ENCODE data around the gene LDLRAD4.

LDLRAD4 gene

GRCh38 chr18:13471971-13472628 is 253.5 kb downstream of the LDLRAD4 start:
- Histone ChIP-seq H3K4me3 (ENCODE audit: insufficient read depth in 1 of 2, low read depth in 1 of 2, low read length in 2 of 2) (no peak overlapping the region), H3K9ac (ENCODE audit: low read length) (no peak overlapping the region), H3K4ac (ENCODE audit: low read depth in 1 of 2, low read length in 2 of 2) (no peak overlapping the region), H2BK15ac (ENCODE audit: low read depth, poor library complexity, severe bottlenecking) (no peak overlapping the region), H3K4me2 (ENCODE audit: low read length, poor library complexity, severe bottlenecking) (no peak overlapping the region), H3K36me3 (ENCODE audit: control insufficient read depth in 1 of 2, insufficient read depth in 2 of 2, low read depth in 1 of 2, low read length in 2 of 2) (no peaks in the 10 kb centered on the region), H2AFZ (ENCODE audit: low read depth, low read length) (no peak overlapping the region), H3K79me1 (replicated peaks; ENCODE audit: low read length, poor library complexity, severe bottlenecking) (no peaks in the 10 kb centered on the region), H2BK120ac (ENCODE audit: low read depth, low read length) (no peak overlapping the region), H4K91ac (ENCODE audit: low read length) (no peak overlapping the region), H2BK12ac (ENCODE audit: low read length in 2 of 2) (no peak overlapping the region), H2AK5ac (ENCODE audit: low read length, severe bottlenecking) (no peak overlapping the region), H3K27ac (ENCODE audit: low read length, poor library complexity, severe bottlenecking) (no peak overlapping the region), H3K27me3 (ENCODE audit: control insufficient read depth in 1 of 2, insufficient read depth in 1 of 2, low read length in 2 of 2) (peaks cover 0 to 10% of the 10 kb centered on the region in 2 experiments), H3K9me3 (ENCODE audit: control insufficient read depth, low read length) (no peaks in the 10 kb centered on the region), H2BK5ac (ENCODE audit: low read depth, low read length, poor library complexity, severe bottlenecking) (no peak overlapping the region), H3K4me1 (ENCODE audit: control insufficient read depth, insufficient read depth, low read depth, low read length) (peaks cover 2% of the 10 kb centered on the region), H3K18ac (ENCODE audit: low read depth in 1 of 2, low read length in 2 of 2) (no peak overlapping the region), H3K14ac (ENCODE audit: low read length in 2 of 2) (no peak overlapping the region), H4K8ac (ENCODE audit: low read length) (no peak overlapping the region), H3K23ac (ENCODE audit: low read length in 2 of 2) (no peak overlapping the region)
- no peak for DNase-seq
- WGBS, result 61% methylated on average over 17 of the region's 17 CpGs

- no peak overlapping the region for H4K91ac ChIP-seq (ENCODE audit: low read length)
- H2BK15ac ChIP-seq (ENCODE audit: low read depth, poor library complexity, severe bottlenecking), result no peak overlapping the region
- no peak overlapping the region for H3K9ac ChIP-seq (ENCODE audit: low read length)
- H2BK12ac ChIP-seq (ENCODE audit: low read length in 2 of 2), result no peak overlapping the region
- H3K9me3 ChIP-seq (ENCODE audit: control insufficient read depth, low read length), result no peaks in the 10 kb centered on the region
- no peaks in the 10 kb centered on the region for H3K36me3 ChIP-seq (ENCODE audit: control insufficient read depth in 1 of 2, insufficient read depth in 2 of 2, low read depth in 1 of 2, low read length in 2 of 2)
- H2AFZ ChIP-seq (ENCODE audit: low read depth, low read length), result no peak overlapping the region
- H3K14ac ChIP-seq (ENCODE audit: low read length in 2 of 2), result no peak overlapping the region
- H3K4ac ChIP-seq (ENCODE audit: low read depth in 1 of 2, low read length in 2 of 2), result no peak overlapping the region
- H3K4me3 ChIP-seq (ENCODE audit: insufficient read depth in 1 of 2, low read depth in 1 of 2, low read length in 2 of 2), result no peak overlapping the region
- no peak for DNase-seq
- H2BK120ac ChIP-seq (ENCODE audit: low read depth, low read length), result no peak overlapping the region
- H3K4me2 ChIP-seq (ENCODE audit: low read length, poor library complexity, severe bottlenecking), result no peak overlapping the region
- H3K27me3 ChIP-seq (ENCODE audit: control insufficient read depth in 1 of 2, insufficient read depth in 1 of 2, low read length in 2 of 2), result peaks cover 0 to 10% of the 10 kb centered on the region in 2 experiments
- WGBS, result 91% methylated on average over 6 of the region's 6 CpGs
- H3K23ac ChIP-seq (ENCODE audit: low read length in 2 of 2), result no peak overlapping the region
- no peak overlapping the region for H3K27ac ChIP-seq (ENCODE audit: low read length, poor library complexity, severe bottlenecking)
- H2BK5ac ChIP-seq (ENCODE audit: low read depth, low read length, poor library complexity, severe bottlenecking), result no peak overlapping the region
- H3K4me1 ChIP-seq (ENCODE audit: control insufficient read depth, insufficient read depth, low read depth, low read length), result peaks cover 2% of the 10 kb centered on the region
- H2AK5ac ChIP-seq (ENCODE audit: low read length, severe bottlenecking), result no peak overlapping the region
- H4K8ac ChIP-seq (ENCODE audit: low read length), result no peak overlapping the region
- H3K18ac ChIP-seq (ENCODE audit: low read depth in 1 of 2, low read length in 2 of 2), result no peak overlapping the region
- no peaks in the 10 kb centered on the region for H3K79me1 ChIP-seq (replicated peaks; ENCODE audit: low read length, poor library complexity, severe bottlenecking)
Measured at GRCh38 chr18:13473751-13474150, 255.2 kb downstream of the LDLRAD4 start.

GRCh38 chr18:13474336-13474735 is 255.8 kb downstream of the LDLRAD4 start:
- Histone ChIP-seq H3K4me1 (ENCODE audit: control insufficient read depth, insufficient read depth, low read depth, low read length) (peaks cover 2% of the 10 kb centered on the region), H3K4ac (ENCODE audit: low read depth in 1 of 2, low read length in 2 of 2) (no peak overlapping the region), H3K9ac (ENCODE audit: low read length) (no peak overlapping the region), H4K91ac (ENCODE audit: low read length) (no peak overlapping the region), H3K27ac (ENCODE audit: low read length, poor library complexity, severe bottlenecking) (no peak overlapping the region), H3K4me3 (ENCODE audit: insufficient read depth in 1 of 2, low read depth in 1 of 2, low read length in 2 of 2) (no peak overlapping the region), H3K27me3 (ENCODE audit: control insufficient read depth in 1 of 2, insufficient read depth in 1 of 2, low read length in 2 of 2) (peaks cover 0 to 10% of the 10 kb centered on the region in 2 experiments), H3K18ac (ENCODE audit: low read depth in 1 of 2, low read length in 2 of 2) (no peak overlapping the region), H2BK12ac (ENCODE audit: low read length in 2 of 2) (no peak overlapping the region), H3K9me3 (ENCODE audit: control insufficient read depth, low read length) (no peaks in the 10 kb centered on the region), H3K14ac (ENCODE audit: low read length in 2 of 2) (no peak overlapping the region), H2BK15ac (ENCODE audit: low read depth, poor library complexity, severe bottlenecking) (no peak overlapping the region), H3K36me3 (ENCODE audit: control insufficient read depth in 1 of 2, insufficient read depth in 2 of 2, low read depth in 1 of 2, low read length in 2 of 2) (no peaks in the 10 kb centered on the region), H3K23ac (ENCODE audit: low read length in 2 of 2) (no peak overlapping the region), H2AK5ac (ENCODE audit: low read length, severe bottlenecking) (no peak overlapping the region), H2BK5ac (ENCODE audit: low read depth, low read length, poor library complexity, severe bottlenecking) (no peak overlapping the region), H3K4me2 (ENCODE audit: low read length, poor library complexity, severe bottlenecking) (no peak overlapping the region), H2BK120ac (ENCODE audit: low read depth, low read length) (no peak overlapping the region), H3K79me1 (replicated peaks; ENCODE audit: low read length, poor library complexity, severe bottlenecking) (no peaks in the 10 kb centered on the region), H4K8ac (ENCODE audit: low read length) (no peak overlapping the region), H2AFZ (ENCODE audit: low read depth, low read length) (no peak overlapping the region)
- whole genome bisulfite sequencing, result 59% methylated on average over 3 of the region's 3 CpGs
- no peak for DNase-seq

- H3K36me3 ChIP-seq (ENCODE audit: control insufficient read depth in 1 of 2, insufficient read depth in 2 of 2, low read depth in 1 of 2, low read length in 2 of 2), result no peaks in the 10 kb centered on the region
- no peak overlapping the region for H2AK5ac ChIP-seq (ENCODE audit: low read length, severe bottlenecking)
- H3K4me2 ChIP-seq (ENCODE audit: low read length, poor library complexity, severe bottlenecking), result no peak overlapping the region
- H3K9ac ChIP-seq (ENCODE audit: low read length), result no peak overlapping the region
- peak overlapping the region; percentile 11 for H2AFZ ChIP-seq (ENCODE audit: low read depth, low read length)
- no peak overlapping the region for H3K14ac ChIP-seq (ENCODE audit: low read length in 2 of 2)
- peaks cover 0 to 10% of the 10 kb centered on the region in 2 experiments for H3K27me3 ChIP-seq (ENCODE audit: control insufficient read depth in 1 of 2, insufficient read depth in 1 of 2, low read length in 2 of 2)
- no peak overlapping the region for H3K23ac ChIP-seq (ENCODE audit: low read length in 2 of 2)
- 77% methylated on average over 5 of the region's 6 CpGs for WGBS
- H2BK120ac ChIP-seq (ENCODE audit: low read depth, low read length), result no peak overlapping the region
- peaks cover 2% of the 10 kb centered on the region for H3K4me1 ChIP-seq (ENCODE audit: control insufficient read depth, insufficient read depth, low read depth, low read length)
- no peak overlapping the region for H3K18ac ChIP-seq (ENCODE audit: low read depth in 1 of 2, low read length in 2 of 2)
- no peaks in the 10 kb centered on the region for H3K79me1 ChIP-seq (replicated peaks; ENCODE audit: low read length, poor library complexity, severe bottlenecking)
- H2BK15ac ChIP-seq (ENCODE audit: low read depth, poor library complexity, severe bottlenecking), result no peak overlapping the region
- no peak for DNase-seq
- no peak overlapping the region for H4K8ac ChIP-seq (ENCODE audit: low read length)
- H3K9me3 ChIP-seq (ENCODE audit: control insufficient read depth, low read length), result no peaks in the 10 kb centered on the region
- no peak overlapping the region for H2BK12ac ChIP-seq (ENCODE audit: low read length in 2 of 2)
- H3K4ac ChIP-seq (ENCODE audit: low read depth in 1 of 2, low read length in 2 of 2), result no peak overlapping the region
- H3K27ac ChIP-seq (ENCODE audit: low read length, poor library complexity, severe bottlenecking), result no peak overlapping the region
- no peak overlapping the region for H4K91ac ChIP-seq (ENCODE audit: low read length)
- H3K4me3 ChIP-seq (ENCODE audit: insufficient read depth in 1 of 2, low read depth in 1 of 2, low read length in 2 of 2), result no peak overlapping the region
- H2BK5ac ChIP-seq (ENCODE audit: low read depth, low read length, poor library complexity, severe bottlenecking), result no peak overlapping the region
Measured at GRCh38 chr18:13474907-13475545, 256.5 kb downstream of the LDLRAD4 start.

Data from mesenchymal stem cell (in vitro differentiated cells and primary cell).